Fibroblast of mammary gland (primary cell): ENCODE data around the gene CHRDL2.

Source experiments
- DNase-seq: peaks from one replicate; pipeline ENCODE4 v3.0.0-alpha.2; 2010; ENCODE audit warnings: low read depth
- H3K4me3 ChIP-seq: 2 replicates; pipeline ENCODE4 v1.5.1; 2011; ENCODE audit warnings: low read depth, mild to moderate bottlenecking, low read length, moderate library complexity; ENCODE audit not compliant: control insufficient read depth
- CTCF ChIP-seq: conservative IDR thresholded peaks from 2 replicates; pipeline ENCODE4 v1.5.1; 2011; ENCODE audit warnings: low read depth, low read length, inconsistent platforms; ENCODE audit not compliant: control insufficient read depth, insufficient read depth

CHRDL2 gene

DNA sequence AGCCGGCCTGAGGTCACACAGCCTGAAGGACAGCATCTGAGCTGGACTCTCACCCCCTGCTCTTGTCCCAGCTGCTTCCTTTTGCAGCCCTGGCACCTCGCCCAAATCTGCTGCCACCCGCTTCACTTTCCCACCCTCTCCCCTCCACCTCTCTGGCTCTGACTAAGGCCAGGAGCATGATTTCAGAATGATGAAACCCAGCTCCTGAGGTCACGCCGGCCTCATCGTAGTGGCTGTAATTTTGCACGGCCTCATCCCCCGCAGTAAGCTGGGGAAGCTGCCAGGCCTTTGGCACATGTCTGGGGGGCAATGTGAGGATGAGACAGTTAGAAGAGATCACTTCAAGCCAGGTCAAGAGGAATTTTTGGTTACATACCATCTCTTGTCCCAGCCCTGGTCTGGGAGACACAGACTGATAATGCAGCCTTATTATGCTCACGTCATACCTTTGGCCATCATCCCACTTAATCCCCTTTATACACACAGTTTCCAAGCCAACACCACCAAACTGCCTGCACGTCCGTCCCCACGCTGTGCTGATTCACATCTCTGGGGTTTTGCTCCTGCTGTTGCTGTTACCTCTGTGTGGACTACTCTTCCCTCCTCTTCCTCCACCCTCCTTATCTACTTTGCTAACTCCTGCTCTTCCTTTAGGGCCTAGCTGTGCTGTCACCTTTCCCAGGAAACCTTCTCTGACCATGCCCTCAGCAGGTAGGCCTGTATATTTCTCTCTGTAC is 58.1 kb downstream of the CHRDL2 start:
- no peak for TF ChIP-seq CTCF
- H3K4me3 ChIP-seq: no peak overlapping the region
- peak; percentile 99 for DNase-seq

- DNase-seq: no peak
- no peak for TF ChIP-seq CTCF
- no peak overlapping the region for H3K4me3 ChIP-seq
Observed at GRCh38 chr11:74672332-74672955, 58.8 kb downstream of the CHRDL2 start.

DNA sequence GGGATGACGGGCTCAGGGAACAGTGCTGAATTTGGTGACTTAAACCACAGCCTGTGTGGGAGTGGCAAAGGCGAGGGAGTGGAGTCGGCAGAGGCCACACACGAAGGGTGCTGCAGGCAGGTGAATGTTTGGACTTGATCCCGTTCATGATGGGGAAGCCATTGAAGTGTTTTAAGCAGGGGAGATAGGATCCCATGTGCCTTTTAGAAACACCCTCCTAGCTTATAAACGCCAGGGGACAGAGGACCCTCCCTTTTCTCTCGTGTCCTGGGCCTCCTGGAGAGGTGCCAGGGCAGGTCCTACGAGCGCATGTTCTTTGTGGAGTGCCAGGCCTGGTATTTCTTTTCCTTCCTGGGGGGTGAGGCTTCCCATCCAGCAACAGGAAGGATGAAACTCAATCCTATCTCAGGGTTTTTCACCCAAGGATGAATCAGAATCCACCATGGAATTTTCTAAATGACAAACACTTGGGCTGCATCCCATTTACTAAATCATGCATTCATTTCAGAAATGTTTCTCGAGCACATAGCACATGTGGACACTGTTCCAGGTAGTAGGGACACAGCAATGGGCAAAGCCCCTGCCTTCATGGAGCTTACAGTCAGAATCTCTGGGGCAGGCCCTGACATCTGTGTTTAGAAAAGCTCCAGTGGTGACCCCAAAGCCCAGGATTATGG is 59.6 kb downstream of the CHRDL2 start:
- no peak overlapping the region for H3K4me3 ChIP-seq
- no peak for TF ChIP-seq CTCF
- DNase-seq: peak; percentile 85

- H3K4me3 ChIP-seq: no peak overlapping the region
- DNase-seq: no peak
- TF ChIP-seq CTCF: no peak
Observed at GRCh38 chr11:74670171-74670570, 61.1 kb downstream of the CHRDL2 start.

- no peak for TF ChIP-seq CTCF
- no peak for DNase-seq
- no peak overlapping the region for H3K4me3 ChIP-seq
Observed at GRCh38 chr11:74669211-74670160, 61.7 kb downstream of the CHRDL2 start.

DNA sequence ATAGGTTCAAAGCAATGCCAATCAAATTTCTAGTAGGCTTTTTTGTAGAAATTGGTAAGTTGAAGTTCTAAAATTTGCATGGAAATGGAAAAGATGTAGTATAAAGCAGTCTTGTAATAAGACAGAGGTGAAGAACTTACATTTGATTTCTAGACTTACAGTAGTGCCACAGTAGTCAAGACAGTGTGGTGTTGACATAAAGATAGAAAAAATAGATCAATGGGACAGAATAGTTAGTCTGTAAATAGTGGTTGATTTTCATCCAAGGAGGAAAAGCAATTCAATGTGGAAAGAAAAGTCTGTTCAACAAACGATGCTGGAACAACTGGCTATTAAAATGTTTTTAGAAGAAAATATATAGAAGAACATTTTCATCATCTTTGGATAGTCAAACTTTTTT is 67.9 kb downstream of the CHRDL2 start:
- no peak for TF ChIP-seq CTCF
- no peak overlapping the region for H3K4me3 ChIP-seq
- DNase-seq: no peak
